Left lung (tissue), 10 donors: ENCODE results near the gene RANBP17. TPM values are rescaled to one million over a fixed set of nuclear protein-coding genes. Genes with fewer than 3 reads are reported as not detected.
A peak's percentile ranks its signal among the peaks of the same experiment; 100 is the strongest.

Experiments
- ATAC-seq: fragments of 200-7000 bp; cut with Tn5 transposase; one replicate; pipeline ENCODE4 v1.9.1; 2020; ENCODE audit warnings: moderate library complexity
- DNase-seq, 4 donors: peaks; one replicate each; pipeline ENCODE4 v3.0.0-alpha.2; 2013 to 2020
- H3K27ac ChIP-seq, 2 donors: fragments of 200-600 bp; sonication (generic) in 1 of 2; one replicate each; pipeline versions ENCODE4 v1.5.0 to v1.8.0; 2020 to 2021
- H3K27me3 ChIP-seq, 2 donors: fragments of 200-600 bp; sonication (generic) in 1 of 2; one replicate each; pipeline versions ENCODE4 v1.5.0 to v1.8.0; 2020 to 2021
- H3K36me3 ChIP-seq, 2 donors: fragments of 200-600 bp; sonication (generic) in 1 of 2; one replicate each; pipeline versions ENCODE4 v1.5.0 to v1.8.0; 2020 to 2021
- H3K4me1 ChIP-seq, 2 donors: fragments of 200-600 bp; one replicate each; pipeline ENCODE4 v1.8.0; 2021
- H3K4me3 ChIP-seq, 2 donors: fragments of 200-600 bp; sonication (generic) in 1 of 2; one replicate each; pipeline versions ENCODE4 v1.5.0 to v1.8.0; 2020 to 2021; ENCODE audit warnings: mild to moderate bottlenecking in 1 of 2
- H3K9me3 ChIP-seq, 2 donors: fragments of 200-600 bp; sonication (generic) in 1 of 2; one replicate each; pipeline versions ENCODE4 v1.5.0 to v1.8.0; 2020 to 2021
- intact Hi-C, 2 donors: fragments of 100-400 bp; cut with DNase I; formaldehyde crosslinking; loops; one replicate each; pipeline versions ENCODE4 v1.11.2 to v1.14.2; 2022
- polyA plus RNA-seq, 6 donors: library from polyadenylated mRNA; unstranded; fragments of 120-200 nt; gene quantifications; one replicate each; pipeline ENCODE4 v1.2.1, GENCODE V29; 2013; ENCODE audit not compliant: insufficient read length in 6 of 6
- total RNA-seq, 2 donors: library from RNA; stranded (reverse); fragmentation: NEBNext Ultra II Directional; extraction: Animal tissue kit (Norgen Biotek cat#: 25700); gene quantifications; one replicate each; pipeline ENCODE4 v1.2.1, GENCODE V29; 2021
- TF ChIP-seq, protein P1 (sequence below), 2 donors: fragments of 200-600 bp; sonication (generic) in 1 of 2; IDR thresholded peaks; one replicate each; pipeline versions ENCODE4 v1.5.0 to v1.8.0; 2021; ENCODE audit warnings: antibody characterized with exemption in 2 of 2
- donor health status: DM: no; HTN: yes; CAD: no.
- donor health status: DM: no; HTN: no; CAD: no.

Gene RANBP17
- total and polyA plus RNA-seq, 8 donors, result 17.0 to 44.5 (median 33.7) TPM

DNA sequence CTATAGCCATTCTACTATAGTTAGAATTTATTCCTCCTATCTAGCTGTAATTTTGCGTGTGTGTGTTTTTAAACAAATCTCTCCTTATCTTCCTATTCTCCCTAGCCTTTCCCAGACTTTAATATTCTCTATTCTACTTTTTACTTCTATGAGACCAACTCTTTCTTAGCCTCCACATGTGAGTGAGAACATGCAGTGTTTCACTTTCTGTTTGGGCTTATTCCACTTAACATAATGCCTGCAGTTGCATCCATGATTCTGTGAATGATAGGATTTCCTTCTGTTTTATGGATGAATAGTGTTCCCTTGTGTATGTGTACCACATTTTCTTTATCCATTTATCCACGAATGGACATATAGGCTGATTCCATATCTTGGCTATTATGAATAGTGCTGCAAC lies 254.9 kb downstream of the RANBP17 start:
- no peak overlapping the region for H3K27ac ChIP-seq
- intact Hi-C loops, result no loop called here

GRCh38 chr5:171120986-171121622 lies 259.3 kb downstream of the RANBP17 start:
- TF ChIP-seq, protein P1, sequence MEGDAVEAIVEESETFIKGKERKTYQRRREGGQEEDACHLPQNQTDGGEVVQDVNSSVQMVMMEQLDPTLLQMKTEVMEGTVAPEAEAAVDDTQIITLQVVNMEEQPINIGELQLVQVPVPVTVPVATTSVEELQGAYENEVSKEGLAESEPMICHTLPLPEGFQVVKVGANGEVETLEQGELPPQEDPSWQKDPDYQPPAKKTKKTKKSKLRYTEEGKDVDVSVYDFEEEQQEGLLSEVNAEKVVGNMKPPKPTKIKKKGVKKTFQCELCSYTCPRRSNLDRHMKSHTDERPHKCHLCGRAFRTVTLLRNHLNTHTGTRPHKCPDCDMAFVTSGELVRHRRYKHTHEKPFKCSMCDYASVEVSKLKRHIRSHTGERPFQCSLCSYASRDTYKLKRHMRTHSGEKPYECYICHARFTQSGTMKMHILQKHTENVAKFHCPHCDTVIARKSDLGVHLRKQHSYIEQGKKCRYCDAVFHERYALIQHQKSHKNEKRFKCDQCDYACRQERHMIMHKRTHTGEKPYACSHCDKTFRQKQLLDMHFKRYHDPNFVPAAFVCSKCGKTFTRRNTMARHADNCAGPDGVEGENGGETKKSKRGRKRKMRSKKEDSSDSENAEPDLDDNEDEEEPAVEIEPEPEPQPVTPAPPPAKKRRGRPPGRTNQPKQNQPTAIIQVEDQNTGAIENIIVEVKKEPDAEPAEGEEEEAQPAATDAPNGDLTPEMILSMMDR (IDR thresholded peaks at IDR 0.05), result no peak
- no peak overlapping the region for H3K27ac ChIP-seq
- intact Hi-C loops, result no loop called here
- peaks cover 0 to 6% of the 10 kb centered on the region in 2 donors for H3K9me3 ChIP-seq
- ATAC-seq (no peak), DNase-seq (peak in 1 of 4 donors; percentile 58)
- no peak overlapping the region for H3K4me3 ChIP-seq
- no peaks in the 10 kb centered on the region for H3K4me1 ChIP-seq
- H3K36me3 ChIP-seq, result no peaks in the 10 kb centered on the region
- no peaks in the 10 kb centered on the region for H3K27me3 ChIP-seq

More for the DNA sequence above, 254.9 kb downstream of the RANBP17 start:
- Histone ChIP-seq H3K4me1 (no peaks in the 10 kb centered on the region), H3K9me3 (peaks cover 0 to 6% of the 10 kb centered on the region in 2 donors), H3K36me3 (no peaks in the 10 kb centered on the region), H3K27me3 (no peaks in the 10 kb centered on the region), H3K4me3 (no peak overlapping the region)
- TF ChIP-seq, protein P1 (IDR thresholded peaks at IDR 0.05), result no peak
- DNase-seq (no peak), ATAC-seq (no peak)

GRCh38 chr5:171121638-171122037 lies 259.8 kb downstream of the RANBP17 start:
- ATAC-seq (no peak), DNase-seq (no peak)
- Histone ChIP-seq H3K36me3 (no peaks in the 10 kb centered on the region), H3K4me1 (no peaks in the 10 kb centered on the region), H3K4me3 (no peak overlapping the region), H3K27me3 (no peaks in the 10 kb centered on the region), H3K27ac (no peak overlapping the region), H3K9me3 (peaks cover 0 to 6% of the 10 kb centered on the region in 2 donors)
- TF ChIP-seq, protein P1 (IDR thresholded peaks at IDR 0.05), result no peak
- intact Hi-C loops, result no loop called here

DNA sequence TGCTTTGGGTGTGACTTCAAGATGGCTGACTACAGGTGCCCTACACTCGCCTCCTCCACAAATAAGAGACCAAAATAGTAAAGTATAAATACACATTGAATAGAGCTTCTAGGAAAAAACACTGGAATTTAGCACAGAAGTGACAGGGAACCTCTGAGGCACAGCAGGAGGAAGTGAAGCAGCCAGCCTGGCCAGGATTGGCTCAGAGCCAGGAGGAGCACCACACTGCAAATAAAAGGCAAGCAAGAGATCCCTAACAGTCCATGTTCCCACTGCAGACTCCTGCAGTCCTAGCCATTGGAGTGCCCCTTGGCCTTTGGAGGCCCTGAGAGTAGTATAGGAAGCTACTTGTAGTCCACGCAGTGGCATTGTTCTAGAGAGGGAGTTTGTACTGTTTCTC lies 260.6 kb downstream of the RANBP17 start:
- Histone ChIP-seq H3K27ac (no peak overlapping the region), H3K4me1 (no peaks in the 10 kb centered on the region), H3K4me3 (no peak overlapping the region), H3K9me3 (peaks cover 0 to 6% of the 10 kb centered on the region in 2 donors), H3K27me3 (no peaks in the 10 kb centered on the region), H3K36me3 (no peaks in the 10 kb centered on the region)
- intact Hi-C loops, result no loop called here
- TF ChIP-seq, protein P1 (IDR thresholded peaks at IDR 0.05), result no peak
- no peak for ATAC-seq
- DNase-seq, result peak in 2 of 4 donors; percentile 1 to 5

- TF ChIP-seq, protein P1 (IDR thresholded peaks at IDR 0.05), result no peak
- Histone ChIP-seq H3K4me1 (no peaks in the 10 kb centered on the region), H3K9me3 (peaks cover 0 to 2% of the 10 kb centered on the region in 2 donors), H3K27me3 (no peaks in the 10 kb centered on the region), H3K27ac (no peak overlapping the region), H3K4me3 (no peak overlapping the region), H3K36me3 (no peaks in the 10 kb centered on the region)
- intact Hi-C loops, result no loop called here
- DNase-seq (peak in 1 of 4 donors; percentile 53), ATAC-seq (no peak)
Observed at GRCh38 chr5:171123417-171123816, 261.6 kb downstream of the RANBP17 start.
